Activated T-helper 1 cell treated with Interleukin-2 at 50 U/mL for 16 hours (primary cell): ENCODE results near the gene ALDH3A2.

Source experiments
- DNase-seq: peaks from one replicate; pipeline ENCODE4 v3.0.0-alpha.2; 2020; ENCODE audit warnings: low read depth

ALDH3A2 gene

DNA sequence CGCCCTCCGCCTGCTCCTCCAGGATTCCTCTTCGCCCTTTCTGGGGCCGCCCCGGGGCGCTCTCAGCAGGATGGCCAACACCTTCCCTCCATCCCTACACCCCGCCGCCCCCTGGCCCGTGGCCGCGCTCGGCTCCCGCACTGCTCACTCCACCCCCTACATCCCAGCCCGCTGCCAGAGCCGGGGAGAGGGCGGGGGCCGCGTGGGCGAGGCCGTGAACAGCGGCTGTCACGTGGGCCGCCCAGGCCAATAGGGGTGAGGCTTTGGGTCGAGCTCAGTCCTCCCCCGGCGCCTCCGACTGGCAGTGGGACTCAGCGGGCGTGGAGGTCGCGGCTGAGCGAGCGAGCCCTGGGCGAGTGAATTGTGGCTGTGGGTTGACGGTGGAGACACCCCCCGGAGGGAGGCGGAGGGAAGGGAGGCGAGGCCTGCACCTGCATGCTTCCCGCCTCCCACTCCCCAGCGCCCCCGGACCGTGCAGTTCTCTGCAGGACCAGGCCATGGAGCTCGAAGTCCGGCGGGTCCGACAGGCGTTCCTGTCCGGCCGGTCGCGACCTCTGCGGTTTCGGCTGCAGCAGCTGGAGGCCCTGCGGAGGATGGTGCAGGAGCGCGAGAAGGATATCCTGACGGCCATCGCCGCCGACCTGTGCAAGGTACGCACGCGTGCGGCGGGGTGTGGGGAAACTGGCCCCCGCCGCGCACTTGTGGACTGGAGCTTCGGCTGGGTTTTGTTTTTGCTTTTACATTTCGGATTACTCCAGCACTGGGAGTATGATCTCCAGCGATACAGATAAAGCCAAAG lies at the start of gene ALDH3A2:
Gene ALDH3A2, plus strand, starts transcription at position 277 of the 799 bp plus-strand sequence. Its CDS starts 221 bp downstream, at position 498.
- peak; percentile 87 for DNase-seq

GRCh38 chr17:19610311-19610710 lies 38.2 kb upstream of the ALDH3A2 start:
- DNase-seq = no peak

DNA sequence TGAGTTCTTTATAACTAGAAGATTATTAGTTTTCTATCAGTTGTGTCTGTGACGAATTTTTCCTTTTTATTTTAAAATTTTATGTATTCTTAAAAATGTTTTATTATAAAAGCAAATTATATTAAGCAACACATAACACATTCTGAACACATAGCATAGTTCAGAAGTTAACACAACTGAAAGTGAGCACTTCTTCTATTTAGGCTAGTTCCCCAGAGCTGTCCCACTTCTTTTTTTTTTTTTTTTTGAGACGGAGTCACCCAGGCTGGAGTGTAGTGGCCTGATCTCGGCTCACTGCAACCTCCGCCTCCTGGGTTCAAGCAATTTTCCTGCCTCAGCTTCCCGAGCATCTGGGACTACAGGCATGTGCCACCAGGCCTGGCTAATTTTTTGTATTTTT lies 37.7 kb upstream of the ALDH3A2 start:
- DNase-seq = no peak

DNA sequence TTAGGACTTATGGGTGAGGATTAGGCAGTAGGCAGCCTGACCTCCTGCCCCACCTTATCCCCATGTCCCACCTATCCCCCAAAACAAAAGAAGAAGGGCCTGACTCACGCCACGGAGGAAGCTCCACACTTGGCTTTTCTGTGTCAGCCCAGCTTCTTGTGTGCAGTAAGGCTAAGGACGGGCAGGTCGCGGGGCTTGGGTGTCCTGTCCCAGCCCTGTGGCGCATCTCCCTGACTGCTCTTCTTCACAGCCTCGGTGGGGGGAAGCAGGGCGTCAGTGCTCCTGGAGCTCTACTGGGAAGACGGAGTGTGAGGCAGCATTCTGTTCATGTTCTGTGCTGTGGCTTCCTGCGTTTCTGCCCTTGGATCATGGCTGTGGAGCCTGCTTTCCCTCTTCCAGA lies 34.6 kb upstream of the ALDH3A2 start:
- no peak for DNase-seq

- DNase-seq = no peak
Observed at GRCh38 chr17:19614900-19615299, 33.7 kb upstream of the ALDH3A2 start.

DNA sequence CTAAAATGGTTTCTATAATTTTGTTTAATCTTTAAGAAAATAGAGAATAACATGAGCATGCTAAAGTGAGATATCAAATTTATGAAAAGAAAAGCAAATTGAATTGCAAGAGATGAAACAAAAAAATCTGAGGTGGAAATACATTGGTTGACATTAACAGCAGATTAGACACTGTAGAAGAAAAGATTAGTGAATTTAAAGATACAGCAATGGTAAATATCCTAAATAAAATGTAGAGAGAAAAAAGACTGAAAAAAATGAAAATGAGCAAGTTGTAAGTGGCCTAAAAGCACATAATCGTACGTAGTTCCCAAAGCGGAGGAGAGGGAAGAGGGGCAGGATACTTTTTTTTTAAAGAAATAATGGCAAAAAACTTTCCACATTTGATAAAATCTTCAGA lies 30.5 kb upstream of the ALDH3A2 start:
- DNase-seq = no peak

GRCh38 chr17:19619705-19620325 lies 28.7 kb upstream of the ALDH3A2 start:
- no peak for DNase-seq

DNA sequence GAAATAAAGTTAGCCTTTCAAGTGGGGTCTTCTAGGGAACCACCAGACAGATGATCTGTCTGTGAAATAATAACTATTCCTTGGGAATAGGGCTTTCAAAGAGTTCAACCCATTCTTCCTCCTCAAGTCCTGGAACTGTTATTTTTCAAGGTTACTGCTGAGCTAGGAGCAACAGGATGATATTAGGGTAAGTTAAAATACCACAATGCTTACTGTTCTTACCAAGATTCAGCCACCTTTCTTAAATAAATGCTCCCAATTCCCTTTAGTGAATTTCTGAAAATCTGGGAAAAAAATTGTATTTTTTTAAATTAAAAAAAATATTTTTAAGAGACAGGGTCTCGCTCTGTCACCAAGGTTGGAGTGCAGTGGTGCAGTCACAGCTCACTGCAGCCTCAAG lies 26.9 kb upstream of the ALDH3A2 start:
- DNase-seq = no peak

- no peak for DNase-seq
Observed at GRCh38 chr17:19626079-19626478, 22.5 kb upstream of the ALDH3A2 start.

DNA sequence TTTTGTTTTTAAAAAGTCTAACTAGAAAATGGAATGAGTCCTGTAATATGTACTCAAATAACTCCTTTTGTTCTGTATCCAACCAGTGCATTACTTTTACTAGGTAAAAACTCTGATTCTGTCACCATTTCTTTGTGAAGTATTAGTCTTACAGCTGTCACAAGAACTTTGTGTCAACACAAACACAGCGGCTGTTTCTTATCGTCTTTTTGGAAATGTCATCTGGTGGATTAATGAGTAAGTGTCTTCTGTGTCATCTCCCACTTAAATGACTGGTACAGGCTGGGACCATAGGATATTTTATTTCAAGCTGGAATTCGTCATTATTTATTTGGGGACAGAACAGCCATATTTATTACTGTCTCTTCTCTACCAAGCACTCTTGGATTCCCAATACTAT lies 19.1 kb upstream of the ALDH3A2 start:
- no peak for DNase-seq

DNA sequence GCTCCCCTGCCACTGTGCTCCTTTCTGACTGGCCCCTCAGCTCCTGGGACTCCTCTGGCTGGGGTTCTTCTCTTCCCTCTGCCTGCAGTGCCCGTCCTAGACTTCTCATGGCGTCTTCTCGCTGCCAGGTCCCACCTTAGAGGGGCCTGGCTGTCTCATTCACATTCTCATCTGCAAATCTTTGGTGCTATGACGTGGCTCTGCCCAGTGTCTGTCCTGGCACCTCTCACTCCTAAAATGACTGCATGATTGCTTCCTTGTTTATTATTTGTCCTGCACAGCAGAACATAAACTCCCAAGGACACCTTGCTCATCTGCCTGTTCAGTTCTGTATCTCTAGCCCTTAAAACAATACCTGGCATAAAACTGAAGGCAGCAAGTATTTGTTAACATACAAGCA lies 18.5 kb upstream of the ALDH3A2 start:
- no peak for DNase-seq

- no peak for DNase-seq
Observed at GRCh38 chr17:19630661-19631060, 17.9 kb upstream of the ALDH3A2 start.

DNA sequence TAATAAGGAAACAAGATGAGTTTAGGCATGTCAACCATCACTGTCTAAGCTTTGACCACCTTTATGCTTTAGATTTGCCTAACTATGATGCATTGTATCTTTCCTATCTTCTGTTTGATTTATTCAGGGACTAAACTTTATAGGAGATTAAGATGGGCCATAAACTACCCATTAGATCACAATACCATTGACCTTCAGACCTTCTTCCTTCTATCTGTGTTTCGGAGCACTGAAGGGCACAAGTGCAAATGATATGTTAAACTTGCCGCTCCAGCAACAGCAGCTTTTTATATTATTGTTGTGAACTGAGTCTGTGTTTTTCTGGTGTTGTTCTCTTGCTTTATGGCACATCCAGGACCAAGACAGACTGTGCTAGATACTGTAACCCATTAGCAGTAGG lies 16.6 kb upstream of the ALDH3A2 start:
- DNase-seq = no peak

DNA sequence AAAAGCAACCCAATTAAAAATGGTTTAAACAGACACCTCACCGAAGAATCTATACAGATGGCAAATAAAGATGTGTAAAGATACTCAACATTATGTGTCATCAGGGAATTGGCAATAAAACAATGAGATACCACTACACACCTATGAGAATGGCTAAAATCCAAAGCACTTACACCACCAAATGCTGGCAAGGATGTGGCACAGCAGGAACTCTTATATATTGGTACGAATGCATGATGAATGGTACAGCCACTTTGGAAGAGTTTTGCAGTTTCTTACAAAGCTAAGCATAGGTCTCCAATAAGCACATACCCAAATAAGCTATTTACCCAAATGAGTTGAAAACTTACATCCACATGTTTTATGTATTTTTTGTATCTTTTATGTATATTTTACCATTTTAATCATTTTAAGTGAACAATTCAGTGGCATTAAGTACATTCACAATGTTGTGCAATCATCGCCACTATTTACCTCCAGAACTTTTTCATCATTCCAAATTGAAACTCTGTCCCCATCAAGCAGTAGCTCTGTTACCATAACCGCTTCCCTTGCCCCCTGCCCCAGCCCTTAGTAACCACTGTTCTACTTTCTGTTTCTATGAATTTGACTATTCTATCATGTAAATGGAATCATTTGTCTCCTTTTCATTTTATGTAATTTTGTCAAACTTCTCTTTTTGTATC lies 6.7 kb upstream of the ALDH3A2 start:
- DNase-seq = no peak

- DNase-seq = no peak
Observed at GRCh38 chr17:19642373-19642893, 6.1 kb upstream of the ALDH3A2 start.

GRCh38 chr17:19644493-19645210 lies 3.9 kb upstream of the ALDH3A2 start:
- no peak for DNase-seq

DNA sequence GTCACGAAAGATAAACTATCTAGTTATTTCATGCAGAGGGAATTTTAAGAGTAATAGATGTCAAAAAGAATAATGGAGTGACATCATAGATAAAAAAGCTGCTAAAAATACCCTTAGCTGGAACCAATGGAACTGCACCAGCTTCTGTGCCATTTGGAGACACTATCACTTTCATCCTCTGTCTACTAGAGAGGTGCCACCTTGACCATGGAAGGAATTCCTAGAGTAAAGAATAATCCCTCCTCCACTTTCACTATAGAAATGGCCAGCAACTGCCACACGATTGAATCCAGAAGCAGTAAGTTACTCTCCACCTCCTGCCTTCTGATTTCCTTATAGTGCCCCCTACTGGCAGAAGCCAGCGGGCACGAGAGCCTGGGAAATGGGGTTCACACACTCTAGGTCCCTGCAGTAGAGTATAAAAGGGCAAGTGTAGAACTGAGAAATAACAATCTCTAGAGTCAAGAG lies 2.8 kb upstream of the ALDH3A2 start:
- DNase-seq = peak; percentile 9

- no peak for DNase-seq
Observed at GRCh38 chr17:19646788-19647696, 1.5 kb upstream of the ALDH3A2 start.

DNA sequence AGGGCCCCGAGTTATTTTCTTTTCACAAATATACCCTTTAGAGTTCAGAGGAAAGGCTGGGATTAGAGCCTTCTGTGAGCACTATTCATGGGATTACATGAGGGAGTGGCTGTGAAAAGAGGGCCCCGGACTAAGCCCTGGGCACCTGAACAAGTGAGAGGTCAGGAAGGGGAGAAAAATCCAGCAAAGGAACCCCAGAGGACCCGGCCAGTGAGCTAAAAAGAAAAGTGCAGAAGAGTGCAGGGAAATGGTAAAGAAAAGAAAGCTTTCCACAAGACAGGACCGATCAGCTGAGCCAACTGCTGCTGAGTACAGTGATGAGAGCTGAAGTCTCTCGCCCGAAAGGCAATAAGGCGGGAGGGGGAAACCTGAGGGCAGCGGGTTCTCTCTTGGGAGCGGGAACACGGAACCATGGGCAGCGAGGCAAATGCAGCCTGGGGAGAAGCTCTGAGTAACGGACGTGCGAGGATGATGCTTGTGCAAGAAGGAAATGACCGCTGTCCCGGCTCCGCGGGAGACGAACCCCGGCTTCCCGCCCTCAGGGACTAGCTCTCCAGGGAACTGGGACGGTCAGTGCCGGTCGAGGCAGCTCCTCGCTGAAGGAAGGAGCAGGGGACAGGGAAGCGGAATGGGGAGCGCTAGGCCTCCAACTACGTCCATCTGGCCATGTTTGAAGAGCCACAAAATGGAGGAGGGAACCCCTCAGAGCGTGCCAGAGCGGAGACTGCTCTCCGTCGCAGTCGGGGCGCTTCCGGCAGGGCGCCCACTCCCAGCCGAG lies 665 bp upstream of the ALDH3A2 start:
- DNase-seq = no peak

DNA sequence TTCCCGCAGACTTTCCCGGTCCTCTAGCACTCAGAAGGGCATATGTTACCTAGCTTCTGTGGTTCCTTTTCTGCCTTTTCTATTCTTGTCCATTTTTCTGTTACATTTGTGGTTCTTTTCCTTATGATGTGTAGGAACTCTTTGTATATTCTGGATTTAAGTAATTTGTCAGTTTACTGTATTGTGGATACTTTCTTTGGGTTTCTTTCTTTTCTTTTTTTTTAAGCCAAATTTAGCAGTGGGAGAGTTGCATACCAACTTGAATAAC lies 657 bp downstream of the ALDH3A2 start:
- DNase-seq = no peak

DNA sequence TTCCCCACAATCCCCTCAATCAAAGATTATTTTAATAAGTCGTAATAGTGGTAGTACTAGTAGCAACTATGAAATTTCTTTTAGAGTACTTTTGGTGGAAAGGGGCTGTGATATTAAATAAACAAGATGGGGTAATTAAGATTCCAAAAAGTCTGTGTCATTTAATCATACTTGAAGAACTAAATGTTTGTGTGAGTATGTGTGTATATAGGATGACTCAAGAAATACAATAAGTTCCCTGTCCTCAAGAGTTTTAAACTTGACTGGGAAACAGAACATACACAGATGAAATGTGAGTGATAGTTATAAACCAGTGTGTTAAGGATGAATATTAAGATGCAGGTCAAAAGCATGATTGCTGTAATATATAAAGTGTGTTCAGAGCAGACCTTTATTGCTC lies 2.3 kb downstream of the ALDH3A2 start:
- DNase-seq = no peak
